ENCODE results near the gene MRPL49.

Gene MRPL49

GRCh38 chr11:65127473-65128181 lies 5.5 kb downstream of the MRPL49 start (continued):
- TF ChIP-seq TSHZ2 (CRISPR knock-in tag; IDR thresholded peaks at IDR 0.05) (no peak), ZFP3 (CRISPR knock-in tag; IDR thresholded peaks at IDR 0.05) (no peak)

- no peak for TF ChIP-seq GLIS3 (CRISPR knock-in tag; IDR thresholded peaks at IDR 0.05)
- no peak for TF ChIP-seq BACH2 (CRISPR knock-in tag; IDR thresholded peaks at IDR 0.05; ENCODE audit: borderline replicate concordance)
- TF ChIP-seq ZNF565 (CRISPR knock-in tag; conservative IDR thresholded peaks at IDR 0.05; ENCODE audit: low read depth): no peak
- no peak; the same call in 2 of the 3 replicates for ATAC-seq
These were observed 6.3 kb downstream of the MRPL49 start for GRCh38 chr11:65128182-65129145.

- ATAC-seq: no peak
- TF ChIP-seq ZFP3 (CRISPR knock-in tag; IDR thresholded peaks at IDR 0.05): no peak
- no peak for TF ChIP-seq TCF4 (CRISPR knock-in tag; IDR thresholded peaks at IDR 0.05; ENCODE audit: borderline replicate concordance)
- TF ChIP-seq TOX (CRISPR knock-in tag; IDR thresholded peaks at IDR 0.05; ENCODE audit: borderline replicate concordance): no peak
- TF ChIP-seq PATZ1 (CRISPR knock-in tag; IDR thresholded peaks at IDR 0.05; ENCODE audit: borderline replicate concordance): no peak
- TF ChIP-seq BACH2 (CRISPR knock-in tag; IDR thresholded peaks at IDR 0.05; ENCODE audit: borderline replicate concordance): no peak
- TF ChIP-seq GLIS3 (CRISPR knock-in tag; IDR thresholded peaks at IDR 0.05): no peak
- no peak for TF ChIP-seq RARB (CRISPR knock-in tag; IDR thresholded peaks at IDR 0.05)
- no peak for TF ChIP-seq ESRRG (CRISPR knock-in tag; IDR thresholded peaks at IDR 0.05)
- TF ChIP-seq ZFP30 (CRISPR knock-in tag; IDR thresholded peaks at IDR 0.05): no peak
- TF ChIP-seq ZNF565 (CRISPR knock-in tag; conservative IDR thresholded peaks at IDR 0.05; ENCODE audit: low read depth): no peak
- no peak for TF ChIP-seq CSDC2 (CRISPR knock-in tag; IDR thresholded peaks at IDR 0.05)
- no peak for TF ChIP-seq ZNF8 (CRISPR knock-in tag; IDR thresholded peaks at IDR 0.05)
- no peak for TF ChIP-seq PPARA (CRISPR knock-in tag; IDR thresholded peaks at IDR 0.05; ENCODE audit: borderline replicate concordance)
- no peak for TF ChIP-seq ZNF70 (CRISPR knock-in tag; IDR thresholded peaks at IDR 0.05)
- TF ChIP-seq POU6F1 (CRISPR knock-in tag; IDR thresholded peaks at IDR 0.05; ENCODE audit: borderline replicate concordance, low read depth): no peak
- no peak for TF ChIP-seq CREB5 (CRISPR knock-in tag; IDR thresholded peaks at IDR 0.05; ENCODE audit: low read depth)
- TF ChIP-seq ISL1 (CRISPR knock-in tag; IDR thresholded peaks at IDR 0.05): no peak
- TF ChIP-seq SNAI2 (CRISPR knock-in tag; IDR thresholded peaks at IDR 0.05): no peak
- no peak for TF ChIP-seq ARNTL (CRISPR knock-in tag; IDR thresholded peaks at IDR 0.05; ENCODE audit: borderline replicate concordance, low read depth)
These were observed 7.7 kb downstream of the MRPL49 start for GRCh38 chr11:65129649-65130441.
